OCI-LY1 (cell line): Measurements from ENCODE around the gene TANC1.

Experiments used
- CTCF ChIP-seq: fragments of 200-600 bp; sonication (generic), shearing (Covaris generic); IDR thresholded peaks from 2 replicates; pipeline ENCODE4 v1.5.1; 2017; ENCODE audit warnings: mild to moderate bottlenecking, antibody characterized with exemption, low read length, moderate library complexity, mixed read lengths
- EZH2 ChIP-seq: fragments of 200-600 bp; sonication (generic), shearing (Covaris generic); IDR thresholded peaks from 2 replicates; pipeline ENCODE4 v1.8.0; 2017; ENCODE audit warnings: borderline replicate concordance, mixed run types, mild to moderate bottlenecking, antibody characterized with exemption, low read length, moderate library complexity, mixed read lengths

GRCh38 chr2:159067971-159068370 lies 99.5 kb downstream of the TANC1 start:
- no peak for TF ChIP-seq CTCF
- no peak for TF ChIP-seq EZH2
